Lower leg skin (tissue), 4 donors: ENCODE results near the gene NFIB. TPM values are rescaled to one million over a fixed set of nuclear protein-coding genes. Genes with fewer than 3 reads are reported as not detected.

Experiments used
- DNase-seq, 2 donors: peaks; one replicate each; pipeline ENCODE4 v3.0.0-alpha.2; 2019; ENCODE audit warnings: low spot score in 2 of 2
- H3K4me3 ChIP-seq: fragments of 200-600 bp; sonication (generic); 2 replicates; pipeline ENCODE4 v1.5.1; 2017; ENCODE audit warnings: mild to moderate bottlenecking, low read depth; ENCODE audit not compliant: poor library complexity, severe bottlenecking
- POLR2A ChIP-seq, 2 donors: fragments of 450-650 bp; IDR thresholded peaks; one replicate each; pipeline ENCODE4 v1.6.1; 2016 to 2017; ENCODE audit warnings: antibody characterized with exemption in 2 of 2, mild to moderate bottlenecking in 1 of 2, moderate library complexity in 1 of 2
- WGBS, 2 donors: methylation state at CpG; one replicate each; pipeline ENCODE4 v1.1.5; 2018; 5-methylcytosine and 5-hydroxymethylcytosine counted together
- intact Hi-C: fragments of 100-400 bp; cut with DNase I; formaldehyde crosslinking; loops from one replicate; pipeline ENCODE4 v1.15.0; 2023; ENCODE audit warnings: low total_unique reads
- total RNA-seq, 4 donors: library from RNA; depleted of rRNA; stranded (reverse); fragments of >200 nt; gene quantifications; one replicate each; pipeline ENCODE4 v1.1.0, GENCODE V29; 2016
- TF ChIP-seq, protein P1 (sequence below), 3 donors: fragments of 450-650 bp; IDR thresholded peaks; one replicate each; pipeline ENCODE4 v1.5.1; 2016; ENCODE audit warnings: antibody characterized with exemption in 3 of 3, mild to moderate bottlenecking in 3 of 3, moderate library complexity in 2 of 3

The NFIB gene
- total RNA-seq, 4 donors from 2014 or later, result 68.2 to 145 (median 78.6) TPM

DNA sequence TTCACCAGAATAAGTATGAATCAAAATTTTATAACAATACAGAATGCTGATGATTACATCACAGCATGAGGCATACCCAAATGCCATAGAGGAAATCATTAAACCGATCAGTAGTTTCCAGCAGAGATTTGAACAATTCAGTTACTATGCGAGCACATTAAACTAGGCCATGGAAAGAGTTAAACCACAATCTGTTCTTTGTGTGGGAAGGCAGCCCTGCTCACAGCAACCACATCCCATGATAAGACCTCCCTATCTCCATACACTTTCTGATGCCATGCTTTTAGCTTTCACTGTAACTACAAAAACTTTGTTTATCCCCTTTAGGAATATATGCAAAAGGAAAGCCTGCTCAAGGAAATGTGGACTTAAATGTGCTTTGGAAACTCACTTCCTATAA, 4.5 kb downstream of the NFIB start:
- H3K4me3 ChIP-seq, result no peak overlapping the region
- DNase-seq, result no peak
- WGBS, 2 donors, result 5 to 8% methylated on average over 2 of the region's 2 CpGs
- intact Hi-C loops, result no loop called here
- no peak for TF ChIP-seq POLR2A (IDR thresholded peaks at IDR 0.05)
- TF ChIP-seq, protein P1, sequence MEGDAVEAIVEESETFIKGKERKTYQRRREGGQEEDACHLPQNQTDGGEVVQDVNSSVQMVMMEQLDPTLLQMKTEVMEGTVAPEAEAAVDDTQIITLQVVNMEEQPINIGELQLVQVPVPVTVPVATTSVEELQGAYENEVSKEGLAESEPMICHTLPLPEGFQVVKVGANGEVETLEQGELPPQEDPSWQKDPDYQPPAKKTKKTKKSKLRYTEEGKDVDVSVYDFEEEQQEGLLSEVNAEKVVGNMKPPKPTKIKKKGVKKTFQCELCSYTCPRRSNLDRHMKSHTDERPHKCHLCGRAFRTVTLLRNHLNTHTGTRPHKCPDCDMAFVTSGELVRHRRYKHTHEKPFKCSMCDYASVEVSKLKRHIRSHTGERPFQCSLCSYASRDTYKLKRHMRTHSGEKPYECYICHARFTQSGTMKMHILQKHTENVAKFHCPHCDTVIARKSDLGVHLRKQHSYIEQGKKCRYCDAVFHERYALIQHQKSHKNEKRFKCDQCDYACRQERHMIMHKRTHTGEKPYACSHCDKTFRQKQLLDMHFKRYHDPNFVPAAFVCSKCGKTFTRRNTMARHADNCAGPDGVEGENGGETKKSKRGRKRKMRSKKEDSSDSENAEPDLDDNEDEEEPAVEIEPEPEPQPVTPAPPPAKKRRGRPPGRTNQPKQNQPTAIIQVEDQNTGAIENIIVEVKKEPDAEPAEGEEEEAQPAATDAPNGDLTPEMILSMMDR (IDR thresholded peaks at IDR 0.05), result no peak

DNA sequence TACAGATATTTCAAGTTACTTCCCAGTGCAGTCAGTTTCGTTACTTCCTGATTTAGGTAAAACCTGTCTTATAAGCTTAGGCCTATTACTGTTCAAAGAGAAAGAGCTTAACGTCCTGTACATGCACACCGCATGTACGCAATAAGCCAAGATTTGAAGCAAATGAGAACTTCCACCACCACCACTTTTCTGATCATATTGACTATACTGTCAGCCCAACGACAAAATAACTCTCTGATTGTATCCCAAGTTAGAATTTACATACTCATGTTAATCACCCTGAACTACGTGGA, 5.1 kb downstream of the NFIB start:
- DNase-seq, result no peak
- WGBS, 2 donors, result 32 to 39% methylated on average over 6 of the region's 6 CpGs
- no peak overlapping the region for H3K4me3 ChIP-seq
- intact Hi-C loops, result no loop called here
- TF ChIP-seq, protein P1 (IDR thresholded peaks at IDR 0.05), result no peak
- TF ChIP-seq POLR2A (IDR thresholded peaks at IDR 0.05), result no peak

- intact Hi-C loops, result no loop called here
- no peak for DNase-seq
- H3K4me3 ChIP-seq, result no peak overlapping the region
- TF ChIP-seq POLR2A (IDR thresholded peaks at IDR 0.05), result no peak
- TF ChIP-seq, protein P1 (IDR thresholded peaks at IDR 0.05), result no peak
- 42 to 51% methylated on average over 9 of the region's 9 CpGs for WGBS, 2 donors
These were observed 5.7 kb downstream of the NFIB start for GRCh38 chr9:14307989-14308852.

DNA sequence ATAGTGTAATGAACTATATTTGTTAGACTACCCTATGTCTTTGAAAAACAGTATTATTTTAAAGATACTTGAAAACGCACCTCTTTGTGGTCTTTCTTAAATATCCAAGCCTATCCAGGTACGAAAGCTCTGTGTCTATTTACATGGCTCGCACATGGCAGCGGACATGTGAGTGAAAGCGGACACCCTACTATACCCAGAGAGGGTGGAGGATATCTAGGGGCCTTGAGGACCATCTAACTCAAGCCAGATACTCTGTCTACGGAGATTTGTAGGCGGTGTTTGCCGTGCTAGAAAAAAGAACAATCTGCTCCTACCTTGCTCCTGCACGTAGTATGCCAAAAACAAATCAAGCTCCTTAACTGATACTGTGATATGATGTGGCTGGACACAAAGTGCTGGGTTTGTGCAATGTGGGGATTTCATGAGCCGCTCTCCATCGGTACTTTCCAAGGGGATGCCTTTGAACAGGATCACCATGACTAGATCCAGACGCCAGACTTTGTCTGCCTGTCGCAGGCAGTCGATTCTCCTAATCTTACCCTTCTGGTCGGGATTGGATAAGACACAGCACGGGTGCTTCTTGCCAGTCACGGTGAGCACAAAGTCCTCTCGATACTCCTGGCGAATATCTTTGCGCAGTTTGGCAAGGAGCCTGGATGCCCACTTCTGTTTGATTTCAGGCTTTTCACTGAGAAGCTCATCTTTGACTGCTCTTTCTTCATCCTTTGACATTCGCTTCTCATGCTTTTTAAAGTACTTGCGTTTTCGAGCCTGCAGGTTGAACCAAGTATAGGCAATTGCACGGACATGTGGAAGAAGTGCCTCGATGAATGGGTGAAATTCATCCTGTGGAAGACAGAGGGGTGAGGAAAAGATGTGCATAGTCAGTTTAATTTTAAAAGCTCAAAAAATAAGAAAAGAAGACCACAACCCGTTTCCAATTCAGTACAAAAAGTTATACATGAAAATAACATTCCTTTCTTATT, 7.0 kb downstream of the NFIB start:
- DNase-seq, result no peak
- no peak overlapping the region for H3K4me3 ChIP-seq
- no peak for TF ChIP-seq POLR2A (IDR thresholded peaks at IDR 0.05)
- TF ChIP-seq, protein P1 (IDR thresholded peaks at IDR 0.05), result no peak
- intact Hi-C loops, result no loop called here
- 50 to 57% methylated on average over 26 of the region's 26 CpGs for WGBS, 2 donors

DNA sequence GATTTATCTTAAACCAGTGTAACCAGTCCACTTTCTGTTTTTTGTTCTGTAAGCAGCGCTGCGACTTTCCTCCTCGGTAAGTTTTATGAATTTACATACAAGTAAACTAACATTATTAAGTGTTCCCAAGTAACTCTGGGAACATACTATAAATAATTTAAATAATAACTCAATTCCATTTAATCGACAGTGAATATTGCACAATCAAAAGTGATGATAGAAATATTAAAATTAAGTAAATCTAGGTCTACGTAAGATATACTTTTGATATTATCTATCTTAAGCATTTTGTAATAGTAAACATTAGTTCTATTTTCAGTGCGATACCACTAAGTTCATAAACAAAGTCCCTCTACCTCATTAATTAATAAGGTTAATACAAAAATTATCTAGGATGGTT, 7.8 kb downstream of the NFIB start:
- intact Hi-C loops, result no loop called here
- DNase-seq, result no peak
- TF ChIP-seq POLR2A (IDR thresholded peaks at IDR 0.05), result no peak
- TF ChIP-seq, protein P1 (IDR thresholded peaks at IDR 0.05), result no peak
- 48 to 60% methylated on average over 6 of the region's 6 CpGs for WGBS, 2 donors
- H3K4me3 ChIP-seq, result no peak overlapping the region
